Measurements from ENCODE around the gene ACOT11. TPM values are rescaled to one million over a fixed set of nuclear protein-coding genes. Genes with fewer than 3 reads are reported as not detected.
"Not testable (repeated sequence)": the region's sequence is repeated elsewhere in the genome, so short reads cannot be mapped to it uniquely, and the experiment has no call there.

Gene ACOT11
- total RNA-seq, 1 experiment from 2014 or later: 4.2 TPM

DNA sequence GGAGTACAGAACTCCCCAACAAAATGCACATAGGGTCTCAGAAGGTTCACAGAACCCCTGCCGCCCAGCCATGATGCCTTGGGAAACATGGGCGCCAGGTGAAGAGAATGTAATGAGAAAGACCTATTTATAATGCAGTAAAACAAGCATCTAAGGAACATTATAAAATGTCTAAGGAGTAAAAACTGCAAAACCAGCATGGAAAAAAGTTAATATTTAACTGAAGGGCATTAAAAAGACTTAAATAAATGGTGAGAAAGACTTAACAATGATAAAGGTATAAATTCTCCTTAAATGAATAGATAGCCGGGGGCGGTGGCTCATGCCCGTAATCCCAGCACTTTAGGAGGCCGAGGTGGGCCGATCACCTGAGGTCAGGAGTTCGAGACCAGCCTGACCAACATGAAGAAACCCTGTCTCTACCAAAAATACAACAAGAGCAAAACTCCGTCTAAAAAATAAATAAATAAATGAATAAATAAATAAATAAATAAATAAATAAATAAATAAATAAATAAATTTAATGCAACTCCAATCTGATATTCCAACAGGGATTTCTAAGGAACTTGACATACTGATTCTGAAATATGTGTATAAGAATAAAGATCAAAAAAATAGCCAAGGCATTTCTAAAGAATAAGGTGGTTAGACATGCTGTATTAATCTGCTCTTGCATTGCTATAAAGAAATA is 27.3 kb upstream of the ACOT11 start:
- no peaks in the 10 kb centered on the region for H3K27me3 Mint-ChIP-seq (ENCODE audit: low read depth)
- H3K4me1 Mint-ChIP-seq: no peaks in the 10 kb centered on the region
- ATAC-seq (no peak), DNase-seq (ENCODE audit: low spot score) (no peak)
- CTCF ChIA-PET: interaction anchor here (1.6 kb wide), 1 partner anchor 21 kb away, joined by 3 read pairs; no protein-coding TSS in a partner anchor
- H3K36me3 Mint-ChIP-seq: no peaks in the 10 kb centered on the region
- POLR2A ChIA-PET: no interaction called here
- H3K9me3 Mint-ChIP-seq: no peaks in the 10 kb centered on the region
- TF ChIP-seq ZNF121 (CRISPR knock-in tag; IDR thresholded peaks at IDR 0.05) (no peak), HMGA2 (CRISPR knock-in tag; IDR thresholded peaks at IDR 0.05) (0 out of 2 replicates have a peak, but pooled peaks have one; percentile 37), FOXK1 (CRISPR knock-in tag; IDR thresholded peaks at IDR 0.05) (no peak), ZNF423 (CRISPR knock-in tag; IDR thresholded peaks at IDR 0.05) (no peak), SMAD3 (CRISPR knock-in tag; IDR thresholded peaks at IDR 0.05; ENCODE audit: borderline replicate concordance) (no peak), RELA (CRISPR knock-in tag; IDR thresholded peaks at IDR 0.05; ENCODE audit: borderline replicate concordance) (no peak)
- TF ChIP-seq, protein P1, sequence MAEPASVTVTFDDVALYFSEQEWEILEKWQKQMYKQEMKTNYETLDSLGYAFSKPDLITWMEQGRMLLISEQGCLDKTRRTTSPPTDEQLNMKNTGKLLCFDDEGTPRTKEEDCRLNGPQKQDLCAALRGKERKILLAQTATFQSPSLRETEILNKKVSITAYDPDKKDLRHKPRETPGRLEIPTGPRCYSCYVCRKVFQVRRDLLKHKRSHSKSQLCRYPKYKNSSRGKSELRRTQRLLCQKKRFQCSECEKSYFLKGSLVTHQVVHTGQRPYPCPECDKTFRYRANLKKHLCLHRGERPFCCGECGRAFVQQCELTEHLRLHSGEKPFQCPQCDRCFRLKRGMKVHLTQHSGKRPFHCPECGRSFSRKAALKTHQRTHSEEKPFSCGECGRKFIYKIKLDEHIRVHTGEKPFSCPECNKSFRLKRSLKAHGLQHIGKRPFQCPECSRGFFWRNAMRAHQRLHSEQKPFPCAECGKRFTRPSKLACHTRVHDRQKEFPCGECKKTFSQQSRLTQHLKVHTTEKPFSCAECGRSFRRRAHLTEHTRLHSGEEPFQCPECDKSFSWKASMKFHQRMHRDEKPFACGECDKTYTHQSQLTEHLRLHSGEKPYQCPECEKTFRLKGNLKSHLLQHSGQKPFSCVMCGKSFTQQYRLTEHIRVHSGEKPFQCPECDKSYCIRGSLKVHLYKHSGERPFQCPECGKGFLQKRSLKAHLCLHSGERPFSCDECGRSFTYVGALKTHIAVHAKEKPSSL (CRISPR knock-in tag; conservative IDR thresholded peaks at IDR 0.05): no peak
- no peak overlapping the region for H3K4me3 Mint-ChIP-seq
- H3K27ac Mint-ChIP-seq: no peak overlapping the region

DNA sequence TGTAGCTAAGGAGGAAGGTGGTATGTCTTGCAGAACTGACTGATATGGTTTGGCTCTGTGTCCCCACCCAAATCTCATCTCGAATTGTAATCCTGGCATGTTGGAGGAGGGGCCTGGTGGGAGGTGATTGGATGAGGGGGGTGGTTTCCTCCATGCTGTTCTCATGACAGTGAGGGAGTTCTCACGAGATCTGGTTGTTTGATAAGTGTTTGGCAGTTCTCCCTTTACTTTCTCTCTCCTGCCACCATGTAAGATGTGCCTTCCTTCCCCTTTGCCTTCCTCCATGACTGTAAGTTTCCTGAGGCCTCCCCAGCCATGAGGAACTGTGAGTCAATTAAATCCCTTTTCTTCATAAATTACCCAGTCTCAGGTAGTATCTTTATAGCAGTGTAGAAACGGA is 21.5 kb upstream of the ACOT11 start:
- not testable (repeated sequence) for DNase-seq (ENCODE audit: low spot score); ATAC-seq; H3K9me3 Mint-ChIP-seq

DNA sequence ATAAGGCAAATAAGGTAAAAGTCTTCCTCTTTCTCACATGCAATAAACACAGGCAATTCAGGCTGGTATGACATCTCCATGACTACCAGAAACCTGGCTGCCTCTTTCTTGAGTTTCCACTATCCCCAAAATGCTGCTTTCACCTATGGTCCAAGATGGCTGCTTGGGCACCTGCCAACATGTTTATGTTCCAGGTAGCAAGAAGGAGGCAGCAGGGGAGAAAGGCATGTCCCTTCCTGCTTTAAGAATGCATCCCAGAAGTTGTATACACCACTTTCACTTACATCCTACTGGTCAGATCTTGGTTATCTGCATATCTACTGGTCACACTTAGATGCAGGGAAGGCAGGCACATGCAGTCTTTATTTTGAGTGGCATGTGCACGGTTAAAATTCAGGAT is 19.4 kb upstream of the ACOT11 start:
- Mint-ChIP-seq H3K4me1 (no peaks in the 10 kb centered on the region), H3K27ac (no peak overlapping the region), H3K4me3 (no peak overlapping the region), H3K36me3 (no peaks in the 10 kb centered on the region), H3K27me3 (ENCODE audit: low read depth) (no peaks in the 10 kb centered on the region), H3K9me3 (no peaks in the 10 kb centered on the region)
- no peak for DNase-seq (ENCODE audit: low spot score)
- ChIA-PET CTCF (no interaction called here), POLR2A (no interaction called here)
- TF ChIP-seq NFYB (CRISPR knock-in tag; conservative IDR thresholded peaks at IDR 0.05; ENCODE audit: low read depth) (no peak), GRHL2 (CRISPR knock-in tag; IDR thresholded peaks at IDR 0.05; ENCODE audit: insufficient replicate concordance, severe bottlenecking) (no peak), ZBTB21 (CRISPR knock-in tag; IDR thresholded peaks at IDR 0.05; ENCODE audit: borderline replicate concordance) (no peak), ZNF396 (CRISPR knock-in tag; IDR thresholded peaks at IDR 0.05; ENCODE audit: borderline replicate concordance) (no peak), SOX15 (CRISPR knock-in tag; IDR thresholded peaks at IDR 0.05) (no peak), FOXJ3 (CRISPR knock-in tag; IDR thresholded peaks at IDR 0.05; ENCODE audit: borderline replicate concordance) (no peak), GABPB1 (CRISPR knock-in tag; IDR thresholded peaks at IDR 0.05) (no peak), ESRRA (CRISPR knock-in tag; IDR thresholded peaks at IDR 0.05; ENCODE audit: borderline replicate concordance) (no peak), ZNF232 (CRISPR knock-in tag; IDR thresholded peaks at IDR 0.05) (no peak), TEAD1 (CRISPR knock-in tag; IDR thresholded peaks at IDR 0.05) (no peak), IRF2 (CRISPR knock-in tag; IDR thresholded peaks at IDR 0.05; ENCODE audit: borderline replicate concordance, low read depth) (no peak)
- TF ChIP-seq, protein P2, sequence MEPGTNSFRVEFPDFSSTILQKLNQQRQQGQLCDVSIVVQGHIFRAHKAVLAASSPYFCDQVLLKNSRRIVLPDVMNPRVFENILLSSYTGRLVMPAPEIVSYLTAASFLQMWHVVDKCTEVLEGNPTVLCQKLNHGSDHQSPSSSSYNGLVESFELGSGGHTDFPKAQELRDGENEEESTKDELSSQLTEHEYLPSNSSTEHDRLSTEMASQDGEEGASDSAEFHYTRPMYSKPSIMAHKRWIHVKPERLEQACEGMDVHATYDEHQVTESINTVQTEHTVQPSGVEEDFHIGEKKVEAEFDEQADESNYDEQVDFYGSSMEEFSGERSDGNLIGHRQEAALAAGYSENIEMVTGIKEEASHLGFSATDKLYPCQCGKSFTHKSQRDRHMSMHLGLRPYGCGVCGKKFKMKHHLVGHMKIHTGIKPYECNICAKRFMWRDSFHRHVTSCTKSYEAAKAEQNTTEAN (CRISPR knock-in tag; IDR thresholded peaks at IDR 0.05): no peak
- TF ChIP-seq, protein P3, sequence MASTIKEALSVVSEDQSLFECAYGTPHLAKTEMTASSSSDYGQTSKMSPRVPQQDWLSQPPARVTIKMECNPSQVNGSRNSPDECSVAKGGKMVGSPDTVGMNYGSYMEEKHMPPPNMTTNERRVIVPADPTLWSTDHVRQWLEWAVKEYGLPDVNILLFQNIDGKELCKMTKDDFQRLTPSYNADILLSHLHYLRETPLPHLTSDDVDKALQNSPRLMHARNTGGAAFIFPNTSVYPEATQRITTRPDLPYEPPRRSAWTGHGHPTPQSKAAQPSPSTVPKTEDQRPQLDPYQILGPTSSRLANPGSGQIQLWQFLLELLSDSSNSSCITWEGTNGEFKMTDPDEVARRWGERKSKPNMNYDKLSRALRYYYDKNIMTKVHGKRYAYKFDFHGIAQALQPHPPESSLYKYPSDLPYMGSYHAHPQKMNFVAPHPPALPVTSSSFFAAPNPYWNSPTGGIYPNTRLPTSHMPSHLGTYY (CRISPR knock-in tag; IDR thresholded peaks at IDR 0.05): no peak
- TF ChIP-seq, protein P1 (CRISPR knock-in tag; conservative IDR thresholded peaks at IDR 0.05): no peak
- ATAC-seq: no peak

More for the DNA sequence above, 21.5 kb upstream of the ACOT11 start:
- POLR2A ChIA-PET; H3K4me3 Mint-ChIP-seq; H3K27ac Mint-ChIP-seq; H3K36me3 Mint-ChIP-seq; H3K27me3 Mint-ChIP-seq (ENCODE audit: low read depth); H3K4me1 Mint-ChIP-seq: not testable (repeated sequence)
- CTCF ChIA-PET: interaction anchor here (0.6 kb wide), 1 partner anchor 339 kb away, joined by 4 read pairs; no protein-coding TSS in a partner anchor
